ENCODE measurements around the gene PLAC9. TPM values are rescaled to one million over a fixed set of nuclear protein-coding genes. Genes with fewer than 3 reads are reported as not detected.

PLAC9 gene
- total and polyA plus RNA-seq, 2 donors (not counting 1 experiment from before 2014, with no cell fraction given): 16.7 to 40.4 TPM

- H2AFZ ChIP-seq (ENCODE audit: low read length): no peak overlapping the region
- no peaks in the 10 kb centered on the region for H3K9me3 ChIP-seq (ENCODE audit: control insufficient read depth, insufficient read depth, low read depth, low read length)
- H4K20me1 ChIP-seq (ENCODE audit: control insufficient read depth, extremely low read depth, insufficient read depth, low read length): peaks cover 4% of the 10 kb centered on the region
- no peaks in the 10 kb centered on the region for H3K27me3 ChIP-seq (ENCODE audit: control insufficient read depth, insufficient read depth, low read length)
- H3K36me3 ChIP-seq (ENCODE audit: control insufficient read depth, insufficient read depth, low read length): peaks cover 7% of the 10 kb centered on the region
- H3K27ac ChIP-seq (ENCODE audit: insufficient read depth, low read length): no peak overlapping the region
- TF ChIP-seq CTCF (conservative IDR thresholded peaks at IDR 0.05 in 1 of 2, IDR thresholded peaks at IDR 0.05 in 1 of 2; ENCODE audit: low read depth in 1 of 2, low read length in 2 of 2) (no peak), EZH2 (IDR thresholded peaks at IDR 0.05; ENCODE audit: low read length, missing control alignments) (no peak)
- H3K9ac ChIP-seq (ENCODE audit: insufficient read depth, low read length): no peak overlapping the region
- no peak for DNase-seq (ENCODE audit: low read depth in 2 of 2)
- H3K4me2 ChIP-seq (ENCODE audit: extremely low read depth, insufficient read depth, low read length): no peak overlapping the region
- H3K79me2 ChIP-seq (ENCODE audit: control insufficient read depth, insufficient read depth, low read length): peaks cover 97% of the 10 kb centered on the region
- no peak overlapping the region for H3K4me3 ChIP-seq (replicated peaks in 1 of 4; ENCODE audit: control extremely low read depth in 1 of 4, insufficient read depth in 1 of 4, low read depth in 3 of 4, low read length in 4 of 4)
- H3K4me1 ChIP-seq (ENCODE audit: control insufficient read depth, extremely low read depth, insufficient read depth, low read length): peaks cover 2% of the 10 kb centered on the region
Observed at GRCh38 chr10:80191589-80192270, 59.2 kb downstream of the PLAC9 start.

- Histone ChIP-seq H3K4me3 (replicated peaks in 1 of 4; ENCODE audit: control extremely low read depth in 1 of 4, insufficient read depth in 1 of 4, low read depth in 3 of 4, low read length in 4 of 4) (no peak overlapping the region), H3K36me3 (ENCODE audit: control insufficient read depth, insufficient read depth, low read length) (peaks cover 7% of the 10 kb centered on the region), H3K27ac (ENCODE audit: insufficient read depth, low read length) (no peak overlapping the region), H2AFZ (ENCODE audit: low read length) (no peak overlapping the region), H3K4me1 (ENCODE audit: control insufficient read depth, extremely low read depth, insufficient read depth, low read length) (peaks cover 4% of the 10 kb centered on the region), H3K79me2 (ENCODE audit: control insufficient read depth, insufficient read depth, low read length) (peaks cover 97% of the 10 kb centered on the region), H3K4me2 (ENCODE audit: extremely low read depth, insufficient read depth, low read length) (no peak overlapping the region), H3K9ac (ENCODE audit: insufficient read depth, low read length) (no peak overlapping the region), H4K20me1 (ENCODE audit: control insufficient read depth, extremely low read depth, insufficient read depth, low read length) (peaks cover 4% of the 10 kb centered on the region), H3K9me3 (ENCODE audit: control insufficient read depth, insufficient read depth, low read depth, low read length) (no peaks in the 10 kb centered on the region), H3K27me3 (ENCODE audit: control insufficient read depth, insufficient read depth, low read length) (no peaks in the 10 kb centered on the region)
- no peak for DNase-seq (ENCODE audit: low read depth in 2 of 2)
- TF ChIP-seq CTCF (conservative IDR thresholded peaks at IDR 0.05 in 1 of 2, IDR thresholded peaks at IDR 0.05 in 1 of 2; ENCODE audit: low read depth in 1 of 2, low read length in 2 of 2) (no peak), EZH2 (IDR thresholded peaks at IDR 0.05; ENCODE audit: low read length, missing control alignments) (no peak)
Observed at GRCh38 chr10:80192553-80192952, 60.0 kb downstream of the PLAC9 start.

GRCh38 chr10:80194373-80195045 lies 62.0 kb downstream of the PLAC9 start:
- Histone ChIP-seq H3K27ac (ENCODE audit: insufficient read depth, low read length) (no peak overlapping the region), H3K79me2 (ENCODE audit: control insufficient read depth, insufficient read depth, low read length) (peaks cover 97% of the 10 kb centered on the region)
- no peak for TF ChIP-seq CTCF (conservative IDR thresholded peaks at IDR 0.05 in 1 of 2, IDR thresholded peaks at IDR 0.05 in 1 of 2; ENCODE audit: low read depth in 1 of 2, low read length in 2 of 2)
- TF ChIP-seq EZH2 (IDR thresholded peaks at IDR 0.05; ENCODE audit: low read length, missing control alignments): no peak

More at GRCh38 chr10:80194373-80195045, 62.0 kb downstream of the PLAC9 start:
- peaks cover 7% of the 10 kb centered on the region for H3K4me1 ChIP-seq (ENCODE audit: control insufficient read depth, extremely low read depth, insufficient read depth, low read length)
- no peak overlapping the region for H3K4me3 ChIP-seq (replicated peaks in 1 of 4; ENCODE audit: control extremely low read depth in 1 of 4, insufficient read depth in 1 of 4, low read depth in 3 of 4, low read length in 4 of 4)
- no peaks in the 10 kb centered on the region for H3K9me3 ChIP-seq (ENCODE audit: control insufficient read depth, insufficient read depth, low read depth, low read length)
- no peak overlapping the region for H3K9ac ChIP-seq (ENCODE audit: insufficient read depth, low read length)
- H4K20me1 ChIP-seq (ENCODE audit: control insufficient read depth, extremely low read depth, insufficient read depth, low read length): peaks cover 6% of the 10 kb centered on the region
- no peak overlapping the region for H3K4me2 ChIP-seq (ENCODE audit: extremely low read depth, insufficient read depth, low read length)
- no peaks in the 10 kb centered on the region for H3K27me3 ChIP-seq (ENCODE audit: control insufficient read depth, insufficient read depth, low read length)
- no peak for DNase-seq (ENCODE audit: low read depth in 2 of 2)
- no peak overlapping the region for H2AFZ ChIP-seq (ENCODE audit: low read length)
- peaks cover 7% of the 10 kb centered on the region for H3K36me3 ChIP-seq (ENCODE audit: control insufficient read depth, insufficient read depth, low read length)
